K562 (cell line): ENCODE data around the gene ITM2B. TPM values are rescaled to one million over a fixed set of nuclear protein-coding genes. Genes with fewer than 3 reads are reported as not detected.

Experiments
- ATAC-seq: fragments of 200-7000 bp; cut with Tn5 transposase; 3 replicates; pipeline ENCODE4 v1.9.1; 2020; ENCODE audit warnings: moderate library complexity
- BruUV-seq: library from RNA; stranded (reverse); fragments of 400-500 nt; replicated peaks from 2 replicates; lab custom pipeline; 2021; lab: Mats Ljungman, UMichigan
- CTCF ChIA-PET: fragments of 300-600 bp; formaldehyde crosslinking; extraction: SDS; loops from one replicate; lab custom pipeline; 2021; ENCODE audit warnings: low intra/inter-chr PET ratio; lab: Yijun Ruan, JAX
- POLR2A ChIA-PET: fragments of 300-600, 350-650 bp; sonication (Branson Sonifier 250); formaldehyde crosslinking; extraction: SDS; loops from one replicate; lab custom pipeline; 2021; ENCODE audit warnings: antibody characterized with exemption, inconsistent platforms; lab: Yijun Ruan, JAX
- DNase-seq, 4 experiments: peaks; one replicate each; pipeline versions ENCODE4 v3.0.0 to v3.0.0-alpha.2; 2011 to 2018; ENCODE audit warnings: low spot score in 3 of 4, mixed read lengths in 3 of 4; ENCODE audit errors: extremely low read depth in 1 of 4
- FAIRE-seq: peaks from 2 replicates; lab custom pipeline; 2011; peaks lifted over from hg19 to GRCh38; lab: Jason Lieb, UNC
- H2AFZ ChIP-seq: 2 replicates; pipeline ENCODE4 v1.6.0; 2011; ENCODE audit warnings: low read depth, low read length, control low read depth, inconsistent platforms
- H3K27ac ChIP-seq: fragments of 200-600 bp; 3 replicates; pipeline ENCODE4 v1.8.0; 2011; ENCODE audit warnings: low read depth, mild to moderate bottlenecking, control low read depth, inconsistent platforms, low read length, moderate library complexity, mixed read lengths; ENCODE audit errors: extremely low read depth
- H3K27me3 ChIP-seq, 2 experiments: fragments of 300-600 bp in 1 of 2; 2 replicates in 1 of 2; 3 replicates in 1 of 2; pipeline versions ENCODE4 v1.6.0 to v1.8.0; 2011; ENCODE audit warnings: inconsistent platforms in 2 of 2, low read length in 2 of 2, mild to moderate bottlenecking in 1 of 2, mixed read lengths in 1 of 2, moderate library complexity in 1 of 2; ENCODE audit not compliant: control insufficient read depth in 2 of 2, insufficient read depth in 2 of 2
- H3K36me3 ChIP-seq: fragments of 300-600 bp; 3 replicates; pipeline ENCODE4 v1.8.0; 2011; ENCODE audit warnings: mild to moderate bottlenecking, low read length, inconsistent platforms; ENCODE audit not compliant: control insufficient read depth, insufficient read depth
- H3K4me1 ChIP-seq, 2 experiments: fragments of 200-600 bp in 1 of 2; replicated peaks in 1 of 2; 2 replicates in 1 of 2; 3 replicates in 1 of 2; pipeline versions ENCODE4 v1.5.1 to v1.8.0; 2011; ENCODE audit warnings: inconsistent platforms in 2 of 2, low read length in 2 of 2, mild to moderate bottlenecking in 1 of 2, mixed read lengths in 1 of 2, moderate library complexity in 1 of 2; ENCODE audit not compliant: control insufficient read depth in 2 of 2, insufficient read depth in 2 of 2
- H3K4me2 ChIP-seq: 2 replicates; pipeline ENCODE4 v1.6.1; 2011; ENCODE audit warnings: low read length, control low read depth, inconsistent platforms, mixed read lengths; ENCODE audit not compliant: insufficient read depth
- H3K4me3 ChIP-seq: fragments of 200-600 bp; sonication (generic), shearing (Covaris generic); 2 replicates; pipeline ENCODE4 v1.5.1; 2016; ENCODE audit warnings: control low read depth, inconsistent platforms
- H3K79me2 ChIP-seq: fragments of 200-600 bp; 3 replicates; pipeline ENCODE4 v1.8.0; 2011; ENCODE audit warnings: low read length, inconsistent platforms; ENCODE audit not compliant: control insufficient read depth, insufficient read depth
- H3K9ac ChIP-seq, 2 experiments: 2 replicates each; pipeline versions ENCODE4 v1.6.0 to v1.6.1; 2011; ENCODE audit warnings: low read depth in 2 of 2, low read length in 2 of 2, control low read depth in 1 of 2, inconsistent platforms in 1 of 2, mild to moderate bottlenecking in 1 of 2, mixed read lengths in 1 of 2; ENCODE audit not compliant: insufficient read depth in 1 of 2
- H3K9me1 ChIP-seq: one replicate; pipeline ENCODE4 v1.6.0; 2011; ENCODE audit warnings: inconsistent platforms, mild to moderate bottlenecking, low read length, moderate library complexity; ENCODE audit not compliant: control insufficient read depth, insufficient read depth
- H3K9me3 ChIP-seq: replicated peaks from 2 replicates; pipeline ENCODE4 v1.5.1; 2011; ENCODE audit warnings: low read depth, low read length, inconsistent platforms; ENCODE audit not compliant: control insufficient read depth, insufficient read depth
- H4K20me1 ChIP-seq: replicated peaks from 2 replicates; pipeline ENCODE4 v1.6.1; 2011; ENCODE audit warnings: low read length, inconsistent platforms, mixed read lengths; ENCODE audit not compliant: control insufficient read depth, insufficient read depth
- ATF1 ChIP-seq, 2 experiments: fragments of 450-650 bp in 1 of 2; IDR thresholded peaks; 2 replicates each; pipeline ENCODE4 v1.6.1; 2016; ENCODE audit warnings: missing compliant biosample characterization in 1 of 2, missing genetic modification characterization in 1 of 2
- KLF1 ChIP-seq: fragments of 450-650 bp; IDR thresholded peaks from 2 replicates; pipeline ENCODE4 v1.6.1; 2016; ENCODE audit warnings: missing genetic modification characterization, missing compliant biosample characterization
- MEF2D ChIP-seq: conservative IDR thresholded peaks from 2 replicates; pipeline ENCODE4 v1.6.1; 2016; ENCODE audit warnings: low read depth, missing genetic modification characterization, missing compliant biosample characterization
- MEIS2 ChIP-seq: fragments of 450-650 bp; IDR thresholded peaks from 2 replicates; pipeline ENCODE4 v1.6.1; 2014; ENCODE audit warnings: mild to moderate bottlenecking; ENCODE audit not compliant: partially characterized antibody
- RNF219 ChIP-seq: fragments of 250-450 bp; sonication (Bioruptor Pico); IDR thresholded peaks from 2 replicates; pipeline ENCODE4 v1.5.0; 2022; ENCODE audit warnings: mild to moderate bottlenecking
- SMC3 ChIP-seq: conservative IDR thresholded peaks from 2 replicates; pipeline ENCODE4 v1.6.1; 2011; ENCODE audit warnings: low read depth, low read length, improper control_type of control experiment; ENCODE audit not compliant: insufficient read depth
- TBP ChIP-seq: optimal IDR thresholded peaks from 2 replicates; pipeline ENCODE3; 2011; ENCODE audit warnings: low read depth, low read length, improper control_type of control experiment
- TCF7 ChIP-seq: sonication (generic); IDR thresholded peaks from 2 replicates; pipeline ENCODE4 v1.6.1; 2016; ENCODE audit warnings: antibody characterized with exemption, borderline replicate concordance
- TEAD2 ChIP-seq: fragments of 450-650 bp; IDR thresholded peaks from 2 replicates; pipeline ENCODE4 v1.6.1; 2016; ENCODE audit warnings: missing genetic modification characterization, control low read depth, missing compliant biosample characterization
- ZBTB8A ChIP-seq: fragments of 450-650 bp; IDR thresholded peaks from 2 replicates; pipeline ENCODE4 v1.6.1; 2018; ENCODE audit warnings: mild to moderate bottlenecking, moderate library complexity; ENCODE audit not compliant: partially characterized antibody
- ZNF217 ChIP-seq: sonication (generic); formaldehyde crosslinking; IDR thresholded peaks from 2 replicates; pipeline ENCODE4 v1.8.0; 2022; ENCODE audit warnings: mild to moderate bottlenecking, missing genetic modification reagents
- ZNF253 ChIP-seq: fragments of 250-450 bp; sonication (Bioruptor Pico); conservative IDR thresholded peaks from 2 replicates; pipeline ENCODE4 v1.6.1; 2021; ENCODE audit warnings: mild to moderate bottlenecking
- ZNF785 ChIP-seq: fragments of 250-450 bp; sonication (Bioruptor Pico); IDR thresholded peaks from 2 replicates; pipeline ENCODE4 v1.4.0; 2020; ENCODE audit warnings: mild to moderate bottlenecking
- WGBS: fragments of 100-300 bp; shearing (Covaris generic); methylation state at CpG from one replicate; pipeline ENCODE4 v1.1.6; 2016; ENCODE audit warnings: low coverage, mixed read lengths; ENCODE audit not compliant: insufficient coverage; ENCODE audit errors: missing lambda C conversion rate; 5-methylcytosine and 5-hydroxymethylcytosine counted together
- in situ Hi-C: fragments of 300-500 bp; cut with MboI; formaldehyde crosslinking; loops from 4 replicates; pipeline ENCODE4 v1.15.0; 2018; ENCODE audit warnings: inconsistent platforms, mixed read lengths
- intact Hi-C: fragments of 100-400 bp; cut with micrococcal nuclease; formaldehyde crosslinking; loops from 2 replicates; pipeline ENCODE4 v1.14.2; 2022
- polyA plus RNA-seq, 8 experiments: library from polyadenylated mRNA; depleted of rRNA in 4 of 8; stranded (reverse) in 5 of 8; unstranded in 3 of 8; fragments of >200 nt; fragmentation: Nextera tagmentation in 2 of 8; fragmentation: Illumina TruSeq in 1 of 8; extraction: Ambion mirVana in 2 of 8; extraction: Trizol in 1 of 8; gene quantifications; 2 replicates each; pipeline versions ENCODE4 v1.2.1 to v1.2.3, GENCODE V29; 2011 to 2014; ENCODE audit warnings: inconsistent platforms in 1 of 8, missing spikeins in 1 of 8
- total RNA-seq, 7 experiments: library from RNA; depleted of rRNA in 6 of 7; stranded (reverse); fragments of >200 nt in 6 of 7; fragmentation: Illumina TruSeq in 2 of 7; extraction: Trizol in 2 of 7; gene quantifications; 2 replicates each; pipeline versions ENCODE4 v1.2.1 to v1.2.3, GENCODE V29; 2011 to 2021; ENCODE audit warnings: low replicate concordance in 1 of 7
- TF ChIP-seq, protein P1 (sequence below): fragments of 250-450 bp; sonication (Bioruptor Pico); IDR thresholded peaks from 2 replicates; pipeline ENCODE4 v1.8.0; 2022; ENCODE audit warnings: inconsistent platforms
- TF ChIP-seq, protein P2 (sequence below): sonication (generic); formaldehyde crosslinking; IDR thresholded peaks from 2 replicates; pipeline ENCODE4 v1.9.0; 2022; ENCODE audit warnings: mild to moderate bottlenecking, missing genetic modification reagents

ITM2B gene
- total and polyA plus RNA-seq, 9 of the 15 experiments (the other 6 are each of a cell fraction or from before 2014, with no cell fraction given) = 22.0 to 83.8 (median 45.0) TPM

DNA sequence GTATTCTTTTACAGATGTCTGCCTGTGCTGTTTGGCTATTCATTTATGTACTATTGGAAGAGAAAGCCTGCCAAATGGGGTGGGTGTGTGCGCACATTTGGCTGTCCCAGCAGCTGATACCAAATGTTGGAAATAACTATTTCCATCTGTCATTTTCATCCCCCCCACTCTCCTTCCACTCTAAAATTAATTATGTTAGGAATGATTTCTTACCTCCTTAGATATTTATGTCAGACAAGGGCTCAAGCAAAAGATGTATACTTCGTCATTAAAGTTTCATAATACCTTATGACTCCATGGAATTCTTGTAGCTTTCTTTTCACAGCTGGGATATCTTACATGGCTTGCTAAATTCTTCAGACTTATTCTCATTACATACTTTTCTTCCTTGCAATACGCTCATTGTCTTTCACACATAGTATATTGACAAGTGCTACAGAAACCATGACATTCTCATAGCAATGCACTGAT is 18.6 kb downstream of the ITM2B start (continued):
- no peak for TF ChIP-seq ZNF217 (CRISPR knock-in tag)

DNA sequence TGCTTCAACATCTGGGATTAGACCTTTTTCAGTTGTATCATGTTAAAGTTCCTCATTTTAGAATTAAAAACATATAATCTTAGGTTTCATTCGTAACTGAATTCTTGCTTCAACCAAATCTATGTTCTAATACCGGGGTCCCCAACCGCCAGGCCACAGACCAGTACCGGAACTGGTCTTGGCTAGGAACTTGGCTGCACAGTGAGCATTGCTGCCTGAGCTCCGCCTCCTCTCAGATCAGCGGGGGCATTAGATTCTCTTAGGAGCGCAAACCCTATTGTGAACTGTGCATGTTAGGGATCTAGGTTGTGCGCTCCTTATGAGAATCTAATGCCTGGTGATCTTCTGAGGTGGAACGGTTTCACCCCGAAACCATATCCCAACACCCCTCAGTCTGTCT is 19.2 kb downstream of the ITM2B start:
- POLR2A ChIA-PET = no interaction called here
- no peaks in the 10 kb centered on the region for H3K27me3 ChIP-seq
- BruUV-seq = no TSS peak
- H3K4me2 ChIP-seq = no peak overlapping the region
- no peak overlapping the region for H3K27ac ChIP-seq
- H4K20me1 ChIP-seq = no peaks in the 10 kb centered on the region
- no peak overlapping the region for H3K9ac ChIP-seq
- in situ Hi-C loops = no loop called here
- no peaks in the 10 kb centered on the region for H3K79me2 ChIP-seq
- peaks cover 21% of the 10 kb centered on the region; the same call in 2 of the 3 replicates for H3K36me3 ChIP-seq
- no peaks in the 10 kb centered on the region for H3K9me3 ChIP-seq
- WGBS = 87% methylated on average over 7 of the region's 10 CpGs
- H2AFZ ChIP-seq = no peak overlapping the region
- H3K4me1 ChIP-seq = no peaks in the 10 kb centered on the region
- CTCF ChIA-PET = no interaction called here
- no peak for DNase-seq
- no peak for ATAC-seq
- H3K9me1 ChIP-seq = no peaks in the 10 kb centered on the region
- intact Hi-C loops = no loop called here
- no peak for FAIRE-seq
- H3K4me3 ChIP-seq = no peak overlapping the region
- TF ChIP-seq KLF1 (tag) (no peak), ZNF253 (CRISPR knock-in tag) (no peak), TCF7 (no peak), TEAD2 (tag) (no peak), MEF2D (no peak), RNF219 (CRISPR knock-in tag) (no peak), SMC3 (no peak), ZNF785 (CRISPR knock-in tag) (no peak), TBP (no peak), MEIS2 (no peak), ATF1 (CRISPR knock-in tag; IDR thresholded peaks at IDR 0.05) (no peak), ATF1 (tag; IDR thresholded peaks at IDR 0.05) (no peak), ZBTB8A (no peak)
- TF ChIP-seq, protein P1, sequence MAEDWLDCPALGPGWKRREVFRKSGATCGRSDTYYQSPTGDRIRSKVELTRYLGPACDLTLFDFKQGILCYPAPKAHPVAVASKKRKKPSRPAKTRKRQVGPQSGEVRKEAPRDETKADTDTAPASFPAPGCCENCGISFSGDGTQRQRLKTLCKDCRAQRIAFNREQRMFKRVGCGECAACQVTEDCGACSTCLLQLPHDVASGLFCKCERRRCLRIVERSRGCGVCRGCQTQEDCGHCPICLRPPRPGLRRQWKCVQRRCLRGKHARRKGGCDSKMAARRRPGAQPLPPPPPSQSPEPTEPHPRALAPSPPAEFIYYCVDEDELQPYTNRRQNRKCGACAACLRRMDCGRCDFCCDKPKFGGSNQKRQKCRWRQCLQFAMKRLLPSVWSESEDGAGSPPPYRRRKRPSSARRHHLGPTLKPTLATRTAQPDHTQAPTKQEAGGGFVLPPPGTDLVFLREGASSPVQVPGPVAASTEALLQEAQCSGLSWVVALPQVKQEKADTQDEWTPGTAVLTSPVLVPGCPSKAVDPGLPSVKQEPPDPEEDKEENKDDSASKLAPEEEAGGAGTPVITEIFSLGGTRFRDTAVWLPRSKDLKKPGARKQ (CRISPR knock-in tag) = no peak
- TF ChIP-seq, protein P2, sequence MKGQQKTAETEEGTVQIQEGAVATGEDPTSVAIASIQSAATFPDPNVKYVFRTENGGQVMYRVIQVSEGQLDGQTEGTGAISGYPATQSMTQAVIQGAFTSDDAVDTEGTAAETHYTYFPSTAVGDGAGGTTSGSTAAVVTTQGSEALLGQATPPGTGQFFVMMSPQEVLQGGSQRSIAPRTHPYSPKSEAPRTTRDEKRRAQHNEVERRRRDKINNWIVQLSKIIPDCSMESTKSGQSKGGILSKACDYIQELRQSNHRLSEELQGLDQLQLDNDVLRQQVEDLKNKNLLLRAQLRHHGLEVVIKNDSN (CRISPR knock-in tag) = no peak
